ENCODE measurements around the gene ZFP36L2. TPM values are rescaled to one million over a fixed set of nuclear protein-coding genes. Genes with fewer than 3 reads are reported as not detected.

The ZFP36L2 gene
- total and polyA plus RNA-seq, 9 of the 15 experiments (the other 6 are each of a cell fraction or from before 2014, with no cell fraction given) = 4.1 to 60.6 (median 20.3) TPM

GRCh38 chr2:43193652-43194120 is 32.7 kb downstream of the ZFP36L2 start:
- Histone ChIP-seq H3K4me1 (replicated peaks in 1 of 2; ENCODE audit: control insufficient read depth in 2 of 2, insufficient read depth in 2 of 2, low read length in 2 of 2) (peaks cover 60 to 80% of the 10 kb centered on the region in 2 experiments), H3K9ac (ENCODE audit: insufficient read depth in 1 of 2, low read depth in 2 of 2, low read length in 2 of 2) (peak overlapping the region; percentile 21 to 78; a peak in 3 of 4 replicates), H3K4me3 (no peak overlapping the region), H2AFZ (ENCODE audit: low read depth, low read length) (peak overlapping the region; percentile 21), H3K27ac (ENCODE audit: extremely low read depth, low read depth, low read length) (peak overlapping the region; percentile 80), H3K36me3 (ENCODE audit: control insufficient read depth, insufficient read depth, low read length) (no peaks in the 10 kb centered on the region), H4K20me1 (replicated peaks; ENCODE audit: control insufficient read depth, insufficient read depth, low read length) (no peaks in the 10 kb centered on the region), H3K9me3 (replicated peaks; ENCODE audit: control insufficient read depth, insufficient read depth, low read depth, low read length) (no peaks in the 10 kb centered on the region), H3K9me1 (ENCODE audit: control insufficient read depth, insufficient read depth, low read length) (no peaks in the 10 kb centered on the region), H3K4me2 (ENCODE audit: insufficient read depth, low read length) (peak overlapping the region; percentile 59; the same call in 1 of the 2 replicates), H3K27me3 (ENCODE audit: control insufficient read depth in 2 of 2, insufficient read depth in 2 of 2, low read length in 2 of 2) (no peaks in the 10 kb centered on the region), H3K79me2 (ENCODE audit: control insufficient read depth, insufficient read depth, low read length) (no peaks in the 10 kb centered on the region)
- BruUV-seq (replicated peaks) = no TSS peak
- peak in 2 of 4 experiments; percentile 39 to 49 for DNase-seq (ENCODE audit: extremely low read depth in 1 of 4, low spot score in 3 of 4)
- in situ Hi-C loops (cut with MboI) = no loop called here
- ChIA-PET CTCF (ENCODE audit: low intra/inter-chr PET ratio) (no interaction called here), POLR2A (interaction anchor here (1.0 to 1.4 kb wide), 5 partner anchors 15 to 226 kb away, joined by 3 to 5 read pairs (median 3); no protein-coding TSS in a partner anchor)
- TF ChIP-seq GTF2E2 (tag; IDR thresholded peaks at IDR 0.05) (no peak), BCOR (IDR thresholded peaks at IDR 0.05) (peak; percentile 56; the same call in 1 of the 2 replicates)
- intact Hi-C loops (cut with micrococcal nuclease) = loop anchor here (2.0 kb wide), 1 partner anchor 15 kb away; no protein-coding TSS in a partner anchor
- FAIRE-seq = no peak
- ATAC-seq = no peak
- 52% methylated on average over 4 of the region's 4 CpGs for WGBS (ENCODE audit: insufficient coverage, low coverage, missing lambda C conversion rate)

- intact Hi-C loops (cut with micrococcal nuclease) = no loop called here
- in situ Hi-C loops (cut with MboI) = no loop called here
- no TSS peak for BruUV-seq (replicated peaks)
- no peaks in the 10 kb centered on the region for H3K9me3 ChIP-seq (replicated peaks; ENCODE audit: control insufficient read depth, insufficient read depth, low read depth, low read length)
- POLR2A ChIA-PET = interaction anchor here (0.7 to 1.4 kb wide), 7 partner anchors 13 to 29 kb away, joined by 3 to 5 read pairs (median 4); no protein-coding TSS in a partner anchor
- no peak overlapping the region for H3K4me3 ChIP-seq
- no peaks in the 10 kb centered on the region for H3K9me1 ChIP-seq (ENCODE audit: control insufficient read depth, insufficient read depth, low read length)
- no peaks in the 10 kb centered on the region for H4K20me1 ChIP-seq (replicated peaks; ENCODE audit: control insufficient read depth, insufficient read depth, low read length)
- peaks cover 60 to 76% of the 10 kb centered on the region in 2 experiments for H3K4me1 ChIP-seq (replicated peaks in 1 of 2; ENCODE audit: control insufficient read depth in 2 of 2, insufficient read depth in 2 of 2, low read length in 2 of 2)
- no peaks in the 10 kb centered on the region for H3K27me3 ChIP-seq (ENCODE audit: control insufficient read depth in 2 of 2, insufficient read depth in 2 of 2, low read length in 2 of 2)
- DNase-seq (ENCODE audit: extremely low read depth in 1 of 4, low spot score in 3 of 4) = no peak
- H3K9ac ChIP-seq (ENCODE audit: insufficient read depth in 1 of 2, low read depth in 2 of 2, low read length in 2 of 2) = peak overlapping the region; percentile 21 to 78; a peak in 1 of 4 replicates
- H3K36me3 ChIP-seq (ENCODE audit: control insufficient read depth, insufficient read depth, low read length) = no peaks in the 10 kb centered on the region
- H2AFZ ChIP-seq (ENCODE audit: low read depth, low read length) = peak overlapping the region; percentile 21
- 68% methylated on average over 11 of the region's 12 CpGs for WGBS (ENCODE audit: insufficient coverage, low coverage, missing lambda C conversion rate)
- no peaks in the 10 kb centered on the region for H3K79me2 ChIP-seq (ENCODE audit: control insufficient read depth, insufficient read depth, low read length)
- CTCF ChIA-PET (ENCODE audit: low intra/inter-chr PET ratio) = interaction anchor here (0.6 kb wide), 1 partner anchor 134 kb away, joined by 3 read pairs; no protein-coding TSS in a partner anchor
- peak overlapping the region; percentile 9; the same call in 1 of the 2 replicates for H3K4me2 ChIP-seq (ENCODE audit: insufficient read depth, low read length)
- ATAC-seq = no peak
- no peak for FAIRE-seq
- peak overlapping the region; percentile 80; the same call in 2 of the 3 replicates for H3K27ac ChIP-seq (ENCODE audit: extremely low read depth, low read depth, low read length)
- TF ChIP-seq SPI1 (IDR thresholded peaks at IDR 0.05; ENCODE audit: borderline replicate concordance, low read depth, low read length) (no peak), ETV5 (CRISPR knock-in tag; IDR thresholded peaks at IDR 0.05; ENCODE audit: low read depth) (no peak), PTRF (tag; IDR thresholded peaks at IDR 0.05) (no peak), NFRKB (IDR thresholded peaks at IDR 0.05; ENCODE audit: low read depth) (no peak), FOXA3 (CRISPR knock-in tag; conservative IDR thresholded peaks at IDR 0.05 in 1 of 2, IDR thresholded peaks at IDR 0.05 in 1 of 2) (no peak), TARDBP (IDR thresholded peaks at IDR 0.05) (no peak), ZNF263 (CRISPR knock-in tag; IDR thresholded peaks at IDR 0.05; ENCODE audit: borderline replicate concordance) (peak; percentile 37; the same call in 1 of the 2 replicates)
- TF ChIP-seq, protein P1, sequence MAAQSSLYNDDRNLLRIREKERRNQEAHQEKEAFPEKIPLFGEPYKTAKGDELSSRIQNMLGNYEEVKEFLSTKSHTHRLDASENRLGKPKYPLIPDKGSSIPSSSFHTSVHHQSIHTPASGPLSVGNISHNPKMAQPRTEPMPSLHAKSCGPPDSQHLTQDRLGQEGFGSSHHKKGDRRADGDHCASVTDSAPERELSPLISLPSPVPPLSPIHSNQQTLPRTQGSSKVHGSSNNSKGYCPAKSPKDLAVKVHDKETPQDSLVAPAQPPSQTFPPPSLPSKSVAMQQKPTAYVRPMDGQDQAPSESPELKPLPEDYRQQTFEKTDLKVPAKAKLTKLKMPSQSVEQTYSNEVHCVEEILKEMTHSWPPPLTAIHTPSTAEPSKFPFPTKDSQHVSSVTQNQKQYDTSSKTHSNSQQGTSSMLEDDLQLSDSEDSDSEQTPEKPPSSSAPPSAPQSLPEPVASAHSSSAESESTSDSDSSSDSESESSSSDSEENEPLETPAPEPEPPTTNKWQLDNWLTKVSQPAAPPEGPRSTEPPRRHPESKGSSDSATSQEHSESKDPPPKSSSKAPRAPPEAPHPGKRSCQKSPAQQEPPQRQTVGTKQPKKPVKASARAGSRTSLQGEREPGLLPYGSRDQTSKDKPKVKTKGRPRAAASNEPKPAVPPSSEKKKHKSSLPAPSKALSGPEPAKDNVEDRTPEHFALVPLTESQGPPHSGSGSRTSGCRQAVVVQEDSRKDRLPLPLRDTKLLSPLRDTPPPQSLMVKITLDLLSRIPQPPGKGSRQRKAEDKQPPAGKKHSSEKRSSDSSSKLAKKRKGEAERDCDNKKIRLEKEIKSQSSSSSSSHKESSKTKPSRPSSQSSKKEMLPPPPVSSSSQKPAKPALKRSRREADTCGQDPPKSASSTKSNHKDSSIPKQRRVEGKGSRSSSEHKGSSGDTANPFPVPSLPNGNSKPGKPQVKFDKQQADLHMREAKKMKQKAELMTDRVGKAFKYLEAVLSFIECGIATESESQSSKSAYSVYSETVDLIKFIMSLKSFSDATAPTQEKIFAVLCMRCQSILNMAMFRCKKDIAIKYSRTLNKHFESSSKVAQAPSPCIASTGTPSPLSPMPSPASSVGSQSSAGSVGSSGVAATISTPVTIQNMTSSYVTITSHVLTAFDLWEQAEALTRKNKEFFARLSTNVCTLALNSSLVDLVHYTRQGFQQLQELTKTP (IDR thresholded peaks at IDR 0.05; ENCODE audit: low read depth in 1 of 2, partially characterized antibody in 2 of 2) = no peak
These were observed 33.4 kb downstream of the ZFP36L2 start for GRCh38 chr2:43192744-43193651.

Data from K562 (cell line).